ENCODE measurements around the gene GARIN5A. TPM values are rescaled to one million over a fixed set of nuclear protein-coding genes. Genes with fewer than 3 reads are reported as not detected.

Gene GARIN5A
- polyA plus RNA-seq, 1 of the 3 experiments (the other 2 are of a cell fraction), result 1.3 TPM

GRCh38 chr19:50520822-50521465, 44.3 kb upstream of the GARIN5A start:
- Histone ChIP-seq H3K4me2 (no peak overlapping the region), H3K27me3 (ENCODE audit: insufficient read depth) (no peaks in the 10 kb centered on the region), H3K9ac (no peak overlapping the region), H3K4me1 (ENCODE audit: control insufficient read depth in 1 of 2, insufficient read depth in 2 of 2, low read depth in 1 of 2, low read length in 1 of 2) (no peaks in the 10 kb centered on the region), H3K9me3 (no peaks in the 10 kb centered on the region), H2AFZ (ENCODE audit: low read depth) (no peak overlapping the region), H3K36me3 (replicated peaks in 1 of 2; ENCODE audit: control insufficient read depth in 1 of 2, insufficient read depth in 2 of 2, low read length in 1 of 2) (no peaks in the 10 kb centered on the region), H3K27ac (ENCODE audit: low read depth in 2 of 2, low read length in 1 of 2) (no peak overlapping the region), H4K20me1 (ENCODE audit: insufficient read depth) (no peaks in the 10 kb centered on the region), H3K4me3 (ENCODE audit: low read depth in 2 of 2, low read length in 1 of 2) (no peak overlapping the region), H3K9me2 (no peaks in the 10 kb centered on the region), H3K79me2 (ENCODE audit: insufficient read depth) (no peaks in the 10 kb centered on the region), H3F3A (replicated peaks; ENCODE audit: insufficient read depth) (no peaks in the 10 kb centered on the region)
- WGBS (ENCODE audit: low lambda C conversion rate), result 82% methylated on average over 17 of the region's 17 CpGs
- no peak for DNase-seq
- POLR2A ChIA-PET, result no interaction called here
- CTCF ChIA-PET, result interaction anchor here (4.1 to 4.2 kb wide), 2 partner anchors 16 to 35 kb away, joined by 18 to 38 read pairs; no protein-coding TSS in a partner anchor
- TF ChIP-seq MEF2A (IDR thresholded peaks at IDR 0.05; ENCODE audit: borderline replicate concordance, low read depth) (no peak), NRF1 (IDR thresholded peaks at IDR 0.05; ENCODE audit: low read depth, low read length) (no peak), RCOR1 (IDR thresholded peaks at IDR 0.05; ENCODE audit: low read length) (no peak), MAX (IDR thresholded peaks at IDR 0.05; ENCODE audit: low read depth) (no peak), POLR2AphosphoS5 (IDR thresholded peaks at IDR 0.05; ENCODE audit: low read depth, low read length) (no peak)

GRCh38 chr19:50519006-50519575, 42.4 kb upstream of the GARIN5A start:
- ChIA-PET POLR2A (no interaction called here), CTCF (interaction anchor here (0.9 to 1.7 kb wide), 5 partner anchors 9 to 38 kb away, joined by 3 to 11 read pairs (median 4); no protein-coding TSS in a partner anchor)
- Histone ChIP-seq H3K9ac (no peak overlapping the region), H3F3A (replicated peaks; ENCODE audit: insufficient read depth) (no peaks in the 10 kb centered on the region), H3K4me3 (ENCODE audit: low read depth in 2 of 2, low read length in 1 of 2) (no peak overlapping the region), H3K36me3 (replicated peaks in 1 of 2; ENCODE audit: control insufficient read depth in 1 of 2, insufficient read depth in 2 of 2, low read length in 1 of 2) (no peaks in the 10 kb centered on the region), H3K79me2 (ENCODE audit: insufficient read depth) (no peaks in the 10 kb centered on the region), H2AFZ (ENCODE audit: low read depth) (no peak overlapping the region), H3K27ac (ENCODE audit: low read depth in 2 of 2, low read length in 1 of 2) (no peak overlapping the region), H3K4me1 (ENCODE audit: control insufficient read depth in 1 of 2, insufficient read depth in 2 of 2, low read depth in 1 of 2, low read length in 1 of 2) (peaks cover 0 to 14% of the 10 kb centered on the region in 2 experiments; a peak in 1 of 4 replicates), H3K4me2 (no peak overlapping the region), H3K9me2 (no peaks in the 10 kb centered on the region), H3K9me3 (no peaks in the 10 kb centered on the region), H3K27me3 (ENCODE audit: insufficient read depth) (no peaks in the 10 kb centered on the region), H4K20me1 (ENCODE audit: insufficient read depth) (no peaks in the 10 kb centered on the region)
- 97% methylated on average over 25 of the region's 40 CpGs for WGBS (ENCODE audit: low lambda C conversion rate)
- no peak for DNase-seq
- no peak for TF ChIP-seq TEAD4 (IDR thresholded peaks at IDR 0.05; ENCODE audit: borderline replicate concordance, insufficient read depth)
- TF ChIP-seq GATA2 (CRISPR knock-in tag; IDR thresholded peaks at IDR 0.05), result no peak
- no peak for TF ChIP-seq EP300 (IDR thresholded peaks at IDR 0.05; ENCODE audit: borderline replicate concordance in 1 of 2, low read depth in 1 of 2, low read length in 1 of 2)
- no peak for TF ChIP-seq SIN3A (IDR thresholded peaks at IDR 0.05; ENCODE audit: borderline replicate concordance, low read depth, low read length)
- TF ChIP-seq PBX3 (IDR thresholded peaks at IDR 0.05), result no peak
- no peak for TF ChIP-seq ELF1 (IDR thresholded peaks at IDR 0.05)
- no peak for TF ChIP-seq YY1 (IDR thresholded peaks at IDR 0.05; ENCODE audit: low read depth)
- TF ChIP-seq FOSL2 (IDR thresholded peaks at IDR 0.05; ENCODE audit: borderline replicate concordance, low read depth), result no peak
- TF ChIP-seq RAD21 (IDR thresholded peaks at IDR 0.05; ENCODE audit: low read length), result no peak
- TF ChIP-seq ZBTB33 (IDR thresholded peaks at IDR 0.05; ENCODE audit: borderline replicate concordance, low read depth), result no peak
- no peak for TF ChIP-seq REST (IDR thresholded peaks at IDR 0.05; ENCODE audit: low read depth, low read length)
- no peak for TF ChIP-seq SMC3 (IDR thresholded peaks at IDR 0.05; ENCODE audit: low read depth, low read length)
- TF ChIP-seq POLR2AphosphoS5 (IDR thresholded peaks at IDR 0.05; ENCODE audit: low read depth, low read length), result no peak
- TF ChIP-seq FOXJ3 (CRISPR knock-in tag; IDR thresholded peaks at IDR 0.05), result no peak
- no peak for TF ChIP-seq NFIC (IDR thresholded peaks at IDR 0.05; ENCODE audit: borderline replicate concordance)
- no peak for TF ChIP-seq CHD2 (IDR thresholded peaks at IDR 0.05; ENCODE audit: low read length, partially characterized antibody)
- TF ChIP-seq FOXM1 (IDR thresholded peaks at IDR 0.05; ENCODE audit: low read depth), result no peak

Data from SK-N-SH (cell line).